BLaER1 treated with 17β-estradiol and CSF1 and Interleukin-3, amounts not matched to agents 10 nM and 100 nM (cell line): ENCODE measurements around the gene TMEM191C.
A peak's percentile ranks its signal among the peaks of the same experiment; 100 is the strongest.
"Not testable (repeated sequence)": the region's sequence is repeated elsewhere in the genome, so short reads cannot be mapped to it uniquely, and the experiment has no call there.

Experiments used
- H3K27ac ChIP-seq, 11 experiments: shearing (Covaris generic); formaldehyde crosslinking; 2 replicates each; pipeline ENCODE4 v1.8.1; 2022
- H3K27me3 ChIP-seq, 11 experiments: shearing (Covaris generic); formaldehyde crosslinking; 2 replicates each; pipeline ENCODE4 v1.8.1; 2022
- H3K36me3 ChIP-seq, 11 experiments: shearing (Covaris generic); formaldehyde crosslinking; 2 replicates each; pipeline ENCODE4 v1.8.1; 2022
- H3K4me1 ChIP-seq, 10 experiments: shearing (Covaris generic); formaldehyde crosslinking; 2 replicates each; pipeline ENCODE4 v1.8.1; 2022
- H3K4me2 ChIP-seq, 11 experiments: shearing (Covaris generic); formaldehyde crosslinking; 2 replicates each; pipeline ENCODE4 v1.8.1; 2022
- H3K4me3 ChIP-seq, 10 experiments: shearing (Covaris generic); formaldehyde crosslinking; 2 replicates each; pipeline ENCODE4 v1.8.1; 2022
- H3K9ac ChIP-seq, 11 experiments: shearing (Covaris generic); formaldehyde crosslinking; 2 replicates each; pipeline ENCODE4 v1.8.1; 2022
- H3K9me3 ChIP-seq, 11 experiments: shearing (Covaris generic); formaldehyde crosslinking; replicated peaks in 1 of 11; 2 replicates each; pipeline ENCODE4 v1.8.1; 2022
- H4K20me1 ChIP-seq, 11 experiments: shearing (Covaris generic); formaldehyde crosslinking; 2 replicates each; pipeline ENCODE4 v1.8.1; 2022

The TMEM191C gene

DNA sequence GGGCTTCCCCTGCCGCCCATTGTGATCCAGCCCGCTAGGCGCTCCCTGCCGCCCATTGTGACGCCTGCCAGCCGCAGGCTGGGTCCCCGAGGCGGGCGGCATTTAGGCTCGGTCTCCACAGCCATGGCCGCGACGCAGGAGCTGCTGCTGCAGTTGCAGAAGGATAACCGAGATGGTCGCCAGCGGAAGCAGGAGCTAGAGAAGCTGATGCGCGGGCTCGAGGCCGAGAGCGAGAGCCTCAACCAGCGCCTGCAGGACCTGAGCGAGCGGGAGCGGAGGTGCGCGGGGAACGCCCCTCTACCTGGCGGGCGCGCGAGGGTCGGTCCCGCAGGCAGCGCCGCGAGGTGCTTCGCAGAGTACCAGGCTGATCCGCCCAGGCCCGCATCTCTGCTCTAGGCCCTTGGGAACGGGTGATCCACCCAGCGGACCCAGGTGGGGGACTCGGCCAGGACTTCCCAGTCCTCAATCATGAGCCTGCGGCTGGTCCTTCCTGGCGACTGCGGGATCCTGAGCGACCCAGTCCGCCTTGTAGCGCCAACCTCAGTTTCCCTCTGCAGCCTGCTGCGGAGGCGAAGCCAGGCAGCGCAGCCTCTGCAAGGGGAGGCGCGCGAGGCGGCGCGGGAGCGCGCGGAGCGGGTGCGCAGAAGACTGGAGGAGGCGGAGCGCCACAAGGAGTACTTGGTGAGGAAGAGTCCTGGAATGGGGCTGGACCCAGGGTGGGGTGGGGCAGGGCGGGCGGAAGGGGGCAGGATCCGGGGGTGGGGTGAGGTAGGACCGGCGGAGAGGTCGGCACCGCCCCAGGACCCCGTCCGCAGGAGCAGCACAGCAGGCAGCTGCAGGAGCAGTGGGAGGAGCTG lies at the start of gene TMEM191C:
TSS of gene TMEM191C (plus strand) at position 51 of the 857 bp plus-strand sequence. CDS start at position 124, 73 bp downstream.
- not testable (repeated sequence) for H3K9ac ChIP-seq, H3K9me3 ChIP-seq, H3K4me1 ChIP-seq, H3K4me2 ChIP-seq, H3K27ac ChIP-seq, H3K36me3 ChIP-seq, H4K20me1 ChIP-seq
- peaks cover 4 to 10% (median 9%) of the 10 kb centered on the region in 11 experiments; a peak in 17 of 22 replicates for H3K27me3 ChIP-seq
- peak within 1 kb of the TSS in 7 of 10 experiments; percentile 19 to 59 (median 41); a peak in 11 of 20 replicates for H3K4me3 ChIP-seq

DNA sequence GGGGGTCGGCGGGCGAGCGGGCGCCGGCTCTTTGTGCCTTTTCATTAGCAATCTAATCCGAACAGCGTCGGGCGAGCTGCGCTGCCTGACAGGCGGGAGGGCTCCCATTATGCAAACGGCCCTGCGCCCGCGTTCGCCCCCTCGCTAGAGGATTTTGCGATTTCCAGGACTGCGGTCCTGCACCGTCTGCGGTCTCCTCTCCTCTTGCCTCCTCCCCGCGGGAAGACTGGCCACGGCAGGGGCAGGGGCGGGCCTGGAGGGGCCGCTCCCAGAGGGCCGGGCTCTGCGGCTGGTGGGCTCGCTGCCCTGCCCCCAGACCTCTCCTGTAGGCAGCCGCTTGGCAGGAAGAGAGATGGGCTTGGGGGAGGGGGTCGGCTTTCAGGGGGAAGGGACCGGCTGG lies 49.3 kb upstream of the TMEM191C start:
- not testable (repeated sequence) for H3K36me3 ChIP-seq, H4K20me1 ChIP-seq, H3K27me3 ChIP-seq, H3K9me3 ChIP-seq, H3K4me1 ChIP-seq
- H3K9ac ChIP-seq: peak overlapping the region in 10 of 11 experiments; percentile 64 to 80 (median 72); a peak in 19 of 22 replicates
- H3K4me3 ChIP-seq: peak overlapping the region; percentile 46 to 70 (median 61)
- peak overlapping the region in 7 of 11 experiments; percentile 32 to 68 (median 56); a peak in 10 of 22 replicates for H3K27ac ChIP-seq
- peak overlapping the region in 3 of 11 experiments; percentile 37 to 56 (median 42); a peak in 5 of 22 replicates for H3K4me2 ChIP-seq

DNA sequence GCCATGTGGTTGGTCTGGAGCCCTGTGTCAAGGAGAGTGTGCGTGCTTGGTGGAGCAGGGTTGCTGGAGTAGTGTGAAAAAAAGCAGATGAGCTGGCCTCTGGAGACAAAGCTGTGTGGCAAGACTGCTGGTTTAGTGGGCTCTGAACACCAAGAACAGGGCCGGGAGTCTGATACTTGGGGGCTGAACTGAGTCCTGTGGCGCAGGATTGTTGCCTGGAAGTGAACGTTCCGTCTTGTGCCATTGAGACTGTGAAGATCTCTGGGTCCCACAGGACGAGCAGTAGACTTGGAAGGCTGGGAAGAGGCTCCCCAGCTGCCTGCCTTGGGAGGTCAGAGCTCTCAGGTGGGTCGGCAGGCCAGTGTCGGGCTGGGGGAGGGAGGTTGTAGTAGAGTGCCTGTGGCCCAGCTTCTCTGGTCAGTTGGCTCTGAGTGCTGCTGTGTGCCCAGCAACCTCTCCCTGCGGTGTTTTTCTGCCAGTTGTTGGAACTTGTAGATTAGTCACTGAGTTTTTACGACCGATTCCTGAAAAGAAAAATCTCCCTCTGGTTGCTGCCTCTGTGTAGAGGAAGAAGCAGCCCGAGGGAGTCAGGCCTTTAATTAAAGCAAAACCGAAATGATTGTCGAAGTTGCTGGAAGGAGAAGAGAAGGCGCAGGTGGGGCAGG lies 48.1 kb upstream of the TMEM191C start:
- Histone ChIP-seq H3K4me3 (peak overlapping the region in 2 of 10 experiments; percentile 43 to 50; a peak in 3 of 20 replicates), H3K4me2 (peak overlapping the region; percentile 51 to 77 (median 61); a peak in 15 of 22 replicates), H3K9ac (peak overlapping the region in 4 of 11 experiments; percentile 42 to 62 (median 54); a peak in 3 of 22 replicates)
- H3K36me3 ChIP-seq, H3K9me3 ChIP-seq, H4K20me1 ChIP-seq, H3K27me3 ChIP-seq, H3K4me1 ChIP-seq, H3K27ac ChIP-seq: not testable (repeated sequence)

DNA sequence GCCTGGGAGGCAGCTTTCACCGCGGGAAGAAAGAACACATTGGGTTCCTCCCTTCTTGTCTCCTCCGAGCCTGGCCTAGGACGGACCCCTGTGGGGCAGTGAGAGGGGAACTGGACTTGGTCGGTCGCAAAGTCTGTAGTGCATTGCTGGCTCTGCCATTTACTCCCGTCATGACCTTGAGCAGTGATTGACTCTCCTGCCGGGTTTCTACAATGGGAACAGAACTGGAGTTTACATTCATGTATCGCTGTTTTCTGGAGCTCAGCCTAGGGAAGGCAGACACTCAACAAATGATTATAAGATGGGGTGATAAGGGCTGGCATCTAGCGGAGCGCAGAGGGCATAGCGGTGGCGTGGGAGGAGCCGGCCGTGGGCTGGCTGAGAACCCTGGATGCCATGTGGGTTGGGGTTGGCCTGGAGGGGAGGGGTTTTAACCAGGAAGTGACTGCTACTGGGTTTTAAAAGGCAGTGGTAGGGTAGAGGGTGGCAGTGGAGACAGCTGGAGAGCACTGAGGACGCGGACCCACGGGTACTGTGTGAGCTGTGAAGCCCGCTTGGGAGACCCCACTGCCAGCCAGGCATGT lies 46.9 kb upstream of the TMEM191C start:
- H3K4me2 ChIP-seq: peak overlapping the region in 6 of 11 experiments; percentile 42 to 57 (median 48); a peak in 4 of 22 replicates
- H3K36me3 ChIP-seq, H3K9ac ChIP-seq, H4K20me1 ChIP-seq, H3K4me3 ChIP-seq, H3K27me3 ChIP-seq, H3K27ac ChIP-seq, H3K4me1 ChIP-seq, H3K9me3 ChIP-seq: not testable (repeated sequence)

DNA sequence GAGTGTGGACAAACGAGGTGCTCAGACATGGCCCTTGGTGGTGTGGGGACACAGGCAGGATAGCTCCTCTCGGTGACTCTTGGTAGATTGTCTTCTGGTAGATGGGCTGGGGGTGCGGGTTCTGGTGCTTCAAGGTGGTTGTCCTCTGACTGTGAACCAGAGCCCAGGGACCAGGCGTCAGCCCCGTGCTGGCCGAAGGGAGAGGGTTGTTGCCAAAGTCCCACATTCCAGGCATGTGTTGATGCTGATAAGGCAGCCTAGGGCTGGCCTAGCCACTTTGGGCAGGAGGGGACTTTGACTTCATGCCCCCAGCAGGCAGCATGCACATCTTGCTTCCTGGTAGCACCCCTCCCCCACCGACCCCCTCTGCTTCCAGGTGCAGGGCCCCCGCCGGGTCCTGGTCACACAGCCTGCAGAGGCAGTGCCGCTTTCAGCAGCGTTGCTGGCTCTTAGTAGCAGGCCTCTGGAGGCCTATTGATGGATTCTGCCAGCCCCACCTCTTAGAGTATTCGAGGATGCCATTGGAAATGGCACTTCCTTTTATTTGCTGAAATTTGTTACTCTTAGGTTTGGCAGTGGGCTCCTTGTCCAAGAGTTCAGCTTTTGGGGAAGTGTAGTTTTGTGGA lies 43.0 kb upstream of the TMEM191C start:
- not testable (repeated sequence) for H3K36me3 ChIP-seq, H3K4me2 ChIP-seq, H3K27me3 ChIP-seq, H3K9ac ChIP-seq, H3K9me3 ChIP-seq, H3K4me3 ChIP-seq, H3K27ac ChIP-seq, H3K4me1 ChIP-seq, H4K20me1 ChIP-seq

DNA sequence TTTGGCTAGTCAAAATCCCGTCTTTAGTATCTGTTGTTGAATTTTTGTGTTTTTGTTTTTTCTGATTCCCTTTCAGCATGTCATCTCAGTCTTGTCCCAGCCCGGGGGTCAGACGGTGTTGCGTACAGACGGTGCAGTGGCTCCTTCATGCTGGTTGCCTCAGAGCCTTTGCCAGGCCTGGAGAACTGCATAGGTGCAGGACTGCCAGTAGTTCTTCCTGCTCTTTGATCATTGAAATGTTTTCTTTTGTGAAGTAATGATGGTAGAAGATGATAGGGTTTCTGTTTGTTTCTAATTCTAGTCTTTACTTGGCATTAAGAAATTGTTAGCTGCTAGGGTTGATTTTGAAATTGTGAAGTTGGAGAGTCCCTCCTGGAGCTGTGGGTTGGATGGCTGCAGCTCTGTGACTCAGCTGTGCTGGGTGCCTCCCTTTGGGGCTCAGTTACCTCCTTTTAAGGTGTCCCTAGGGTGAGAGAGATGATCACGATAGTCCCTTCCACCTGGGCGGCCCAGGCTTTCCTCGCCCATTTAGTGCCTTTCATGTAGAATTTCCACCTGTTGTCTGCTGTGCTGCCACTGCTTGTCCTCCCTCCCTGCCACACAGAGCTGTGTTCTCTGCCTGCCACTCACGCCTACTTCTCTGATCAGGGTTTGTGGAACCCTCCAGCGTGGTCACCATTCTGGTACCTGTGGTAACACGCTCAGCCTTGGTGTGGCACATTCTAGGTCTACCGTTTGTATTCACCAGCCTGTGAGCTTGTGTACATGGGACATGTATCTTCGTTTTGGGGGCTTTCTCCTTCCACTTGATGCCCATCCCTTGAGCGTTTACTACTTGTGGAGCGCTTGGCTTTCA lies 32.6 kb upstream of the TMEM191C start:
- H3K4me1 ChIP-seq, H3K4me3 ChIP-seq, H3K4me2 ChIP-seq, H3K27me3 ChIP-seq, H3K9me3 ChIP-seq, H3K36me3 ChIP-seq, H3K9ac ChIP-seq, H3K27ac ChIP-seq, H4K20me1 ChIP-seq: not testable (repeated sequence)

DNA sequence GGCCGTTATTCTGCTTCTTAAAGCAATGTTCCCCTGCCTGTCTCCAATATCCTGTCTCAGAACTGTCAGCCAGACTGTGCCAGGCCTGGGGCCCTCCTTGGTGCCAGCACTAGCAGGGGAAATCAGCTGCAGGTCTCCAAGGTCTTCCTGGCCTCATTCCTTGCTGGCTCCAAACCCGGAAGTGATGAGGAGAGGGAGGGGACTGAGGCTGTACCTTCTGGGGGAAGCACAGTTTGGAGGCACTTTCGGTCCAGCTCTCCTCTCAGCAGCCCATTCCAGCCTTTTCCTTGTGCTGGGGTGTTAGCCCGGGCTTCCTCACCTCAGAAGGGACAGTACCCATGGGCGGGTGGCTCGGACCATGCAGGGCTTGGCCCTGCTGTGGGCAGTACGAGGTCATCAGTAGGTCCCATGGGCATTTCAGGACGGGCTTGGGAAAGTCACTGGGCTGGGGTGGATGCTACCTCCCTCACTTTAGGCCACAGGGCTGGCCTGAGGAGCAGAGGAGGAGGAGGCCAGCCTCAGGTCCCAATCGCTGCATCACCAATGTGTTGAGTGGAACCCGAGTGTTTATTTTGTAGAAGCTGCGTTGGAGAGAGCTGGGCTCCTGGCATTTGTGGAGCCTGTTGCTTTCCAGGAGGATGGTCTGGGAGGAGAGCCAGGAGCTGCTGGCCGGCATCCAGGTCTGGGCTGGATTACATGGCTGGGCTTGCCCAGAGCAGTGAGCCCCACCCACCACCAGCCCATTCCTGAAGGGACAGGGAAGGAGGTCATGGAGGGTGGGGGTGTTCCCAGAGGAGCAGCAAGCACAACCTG lies 31.0 kb upstream of the TMEM191C start:
- H3K27ac ChIP-seq, H3K36me3 ChIP-seq, H3K4me2 ChIP-seq, H3K9ac ChIP-seq, H3K4me1 ChIP-seq, H3K27me3 ChIP-seq, H3K9me3 ChIP-seq, H3K4me3 ChIP-seq, H4K20me1 ChIP-seq: not testable (repeated sequence)

DNA sequence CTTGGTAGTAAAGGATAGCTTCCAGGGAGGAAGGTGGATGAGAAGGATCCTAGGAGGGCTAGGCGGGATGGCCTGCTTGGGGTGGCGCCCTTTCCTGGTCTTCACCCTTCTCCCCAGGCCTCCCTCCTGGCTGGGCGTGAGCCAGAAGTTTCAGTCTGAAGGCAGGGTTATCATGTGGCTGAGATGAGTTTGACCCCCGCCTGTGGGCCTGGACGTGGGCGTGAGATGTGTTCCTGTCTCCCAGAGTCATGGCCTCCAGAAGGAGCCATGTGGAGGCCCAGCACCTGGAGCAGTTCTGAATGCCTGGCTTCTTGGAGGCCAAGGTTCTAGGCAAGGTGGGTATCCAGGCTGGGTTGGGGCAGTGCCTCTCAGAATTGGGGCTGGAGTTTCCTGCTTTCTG lies 29.2 kb upstream of the TMEM191C start:
- H3K36me3 ChIP-seq, H3K9me3 ChIP-seq, H3K4me3 ChIP-seq, H4K20me1 ChIP-seq, H3K27me3 ChIP-seq, H3K9ac ChIP-seq, H3K27ac ChIP-seq: not testable (repeated sequence)
- H3K4me1 ChIP-seq: peaks cover 4 to 12% (median 5%) of the 10 kb centered on the region in 10 experiments
- peak overlapping the region in 4 of 11 experiments; percentile 22 to 41 (median 32); a peak in 3 of 22 replicates for H3K4me2 ChIP-seq

DNA sequence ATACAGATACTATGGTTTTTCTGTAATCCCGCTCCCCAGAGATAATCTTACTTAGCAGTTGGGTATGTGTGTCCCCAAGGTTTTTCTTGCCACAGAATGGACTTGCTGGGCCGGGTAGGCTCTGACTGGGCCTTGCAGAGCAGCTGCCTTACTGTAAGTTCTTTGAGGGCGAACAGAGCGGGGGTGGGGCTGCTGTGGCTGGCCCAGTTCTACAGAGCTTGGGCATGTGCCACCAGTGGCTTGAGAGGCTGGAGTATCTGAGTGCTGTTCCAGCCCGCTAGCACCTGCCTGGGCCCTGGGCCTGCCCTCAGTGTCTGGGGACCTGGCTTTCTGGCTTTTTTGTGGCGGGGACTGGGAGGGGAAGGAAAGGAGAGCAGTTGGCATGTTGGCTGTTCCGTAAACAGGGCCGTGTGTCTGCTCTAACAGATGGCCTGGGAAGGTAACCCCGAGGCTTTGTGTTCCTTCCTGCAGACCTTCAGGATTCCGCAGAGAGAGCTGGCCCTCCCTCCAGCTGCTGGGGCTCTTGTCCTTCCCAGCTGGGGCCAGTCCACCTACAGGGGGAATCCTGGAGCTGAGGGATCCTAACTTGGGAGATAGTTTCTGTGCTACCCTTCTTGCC lies 27.1 kb upstream of the TMEM191C start:
- H3K27me3 ChIP-seq, H3K9ac ChIP-seq, H3K27ac ChIP-seq, H3K4me3 ChIP-seq, H3K4me2 ChIP-seq, H3K9me3 ChIP-seq: not testable (repeated sequence)
- Histone ChIP-seq H3K4me1 (peaks cover 17 to 33% (median 26%) of the 10 kb centered on the region in 10 experiments), H3K36me3 (peaks cover 7 to 23% (median 21%) of the 10 kb centered on the region in 11 experiments; a peak in 21 of 22 replicates), H4K20me1 (peaks cover 17 to 29% (median 25%) of the 10 kb centered on the region in 11 experiments; a peak in 21 of 22 replicates)

DNA sequence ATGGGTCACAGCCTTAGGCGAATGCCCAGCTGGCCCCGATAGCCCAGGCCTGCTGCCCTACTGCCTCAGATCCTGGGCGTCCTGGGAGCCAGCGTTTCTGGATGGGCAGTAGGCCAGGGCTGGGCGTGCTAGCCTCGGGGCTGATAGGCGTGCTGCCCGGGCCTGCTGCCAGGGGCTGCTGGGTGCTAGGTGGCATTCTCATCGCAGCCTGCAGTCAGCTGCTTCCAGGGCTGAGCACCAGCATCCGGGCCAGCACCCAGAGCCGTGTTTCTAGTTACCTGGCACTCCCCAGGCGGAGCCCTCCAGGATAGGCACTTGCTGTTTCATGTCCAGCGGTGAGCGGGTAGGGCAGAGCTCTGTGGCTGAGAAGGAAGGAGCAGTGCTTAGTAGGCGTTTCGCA lies 26.5 kb upstream of the TMEM191C start:
- not testable (repeated sequence) for H3K27ac ChIP-seq, H3K9ac ChIP-seq, H3K27me3 ChIP-seq, H3K9me3 ChIP-seq, H3K4me2 ChIP-seq, H3K4me3 ChIP-seq
- Histone ChIP-seq H4K20me1 (peaks cover 22 to 34% (median 30%) of the 10 kb centered on the region in 11 experiments), H3K36me3 (peaks cover 12 to 29% (median 26%) of the 10 kb centered on the region in 11 experiments; a peak in 21 of 22 replicates), H3K4me1 (peaks cover 17 to 38% (median 31%) of the 10 kb centered on the region in 10 experiments)

DNA sequence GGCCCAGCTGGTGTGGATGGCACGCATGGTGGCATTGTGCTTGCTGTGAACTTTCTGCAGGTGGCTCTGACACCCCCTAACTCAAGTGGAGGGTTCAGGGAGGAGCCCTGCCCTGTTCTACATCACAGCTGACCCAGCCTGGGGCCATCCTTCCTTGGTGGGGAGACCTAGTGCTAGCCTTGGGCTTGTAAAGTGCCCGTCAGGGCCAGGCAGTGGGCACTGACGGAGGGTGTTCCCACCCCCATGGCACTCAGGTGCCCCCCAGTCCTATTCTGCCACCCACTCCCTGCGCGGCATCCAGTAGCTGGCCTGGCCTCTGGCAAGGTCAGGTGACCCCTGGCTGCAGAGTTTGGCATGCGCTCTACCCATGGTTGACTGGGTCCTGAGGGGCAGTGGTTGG lies 26.0 kb upstream of the TMEM191C start:
- not testable (repeated sequence) for H3K9ac ChIP-seq, H3K9me3 ChIP-seq, H3K27me3 ChIP-seq, H3K4me3 ChIP-seq
- Histone ChIP-seq H3K36me3 (peaks cover 17 to 34% (median 31%) of the 10 kb centered on the region in 11 experiments; a peak in 21 of 22 replicates), H4K20me1 (peaks cover 27 to 39% (median 35%) of the 10 kb centered on the region in 11 experiments), H3K4me1 (peaks cover 17 to 43% (median 36%) of the 10 kb centered on the region in 10 experiments), H3K4me2 (peak overlapping the region in 5 of 11 experiments; percentile 35 to 53 (median 47); a peak in 5 of 22 replicates), H3K27ac (0 out of 22 replicates have a peak overlapping the region, but pooled peaks of 1 of the 11 experiments have one; percentile 57)
